Endothelial cell (in vitro differentiated cells): Measurements from ENCODE around the gene CMIP. TPM values are rescaled to one million over a fixed set of nuclear protein-coding genes. Genes with fewer than 3 reads are reported as not detected.

Experiments used
- DNase-seq: peaks from one replicate; pipeline ENCODE4 v3.0.0; 2021; ENCODE audit warnings: low spot score
- H3K27ac Mint-ChIP-seq: one replicate; pipeline ENCODE4 v1.8.0; 2021; ENCODE audit warnings: mixed read lengths, inconsistent platforms; ENCODE audit not compliant: unreplicated experiment
- H3K27me3 Mint-ChIP-seq: one replicate; pipeline ENCODE4 v1.8.0; 2021; ENCODE audit warnings: mild to moderate bottlenecking, moderate library complexity, mixed read lengths, inconsistent platforms; ENCODE audit not compliant: unreplicated experiment
- H3K36me3 Mint-ChIP-seq: one replicate; pipeline ENCODE4 v1.8.0; 2021; ENCODE audit warnings: mild to moderate bottlenecking, low read depth, mixed read lengths, inconsistent platforms; ENCODE audit not compliant: unreplicated experiment
- H3K4me1 Mint-ChIP-seq: one replicate; pipeline ENCODE4 v1.8.0; 2021; ENCODE audit warnings: mild to moderate bottlenecking, mixed read lengths, inconsistent platforms; ENCODE audit not compliant: unreplicated experiment
- H3K4me3 Mint-ChIP-seq: one replicate; pipeline ENCODE4 v1.8.0; 2021; ENCODE audit warnings: mild to moderate bottlenecking, mixed read lengths, inconsistent platforms; ENCODE audit not compliant: unreplicated experiment
- H3K9me3 Mint-ChIP-seq: one replicate; pipeline ENCODE4 v1.8.0; 2021; ENCODE audit warnings: mixed read lengths, inconsistent platforms; ENCODE audit not compliant: unreplicated experiment
- total RNA-seq: library from RNA; stranded (reverse); fragmentation: NEBNext Ultra II Directional; extraction: Animal tissue kit (Norgen Biotek cat#: 25700); gene quantifications from one replicate; pipeline ENCODE4 v1.2.1, GENCODE V29; 2021; ENCODE audit not compliant: unreplicated experiment
- TF ChIP-seq, protein P1 (sequence below): fragments of 200-600 bp; sonication (generic); IDR thresholded peaks from one replicate; pipeline ENCODE4 v1.5.0; 2021; ENCODE audit warnings: antibody characterized with exemption; ENCODE audit not compliant: unreplicated experiment

Gene CMIP
- total RNA-seq, 1 donor from 2014 or later: 98.9 TPM

DNA sequence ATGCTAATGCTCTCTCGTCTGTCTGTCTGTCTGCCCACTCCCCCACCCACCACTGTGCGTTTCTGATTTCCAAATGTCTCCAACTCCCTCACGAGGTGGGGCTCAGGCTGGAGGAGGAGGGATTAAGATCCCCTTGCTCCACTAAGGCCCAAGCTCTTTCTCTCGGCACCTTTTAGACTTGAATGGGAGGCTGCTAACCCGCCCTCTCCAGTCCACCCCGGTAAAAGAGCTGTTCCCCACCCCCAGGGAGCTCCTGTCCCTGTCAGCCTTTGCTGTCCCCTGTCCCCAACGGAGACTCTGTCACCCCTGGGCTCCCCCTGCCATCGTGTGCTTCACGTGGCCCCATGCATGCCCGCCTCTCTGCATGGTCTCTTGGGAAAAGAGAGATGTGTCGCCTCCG lies 266.0 kb downstream of the CMIP start:
- no peak overlapping the region for H3K27ac Mint-ChIP-seq
- H3K4me3 Mint-ChIP-seq: no peak overlapping the region
- no peak for DNase-seq
- TF ChIP-seq, protein P1, sequence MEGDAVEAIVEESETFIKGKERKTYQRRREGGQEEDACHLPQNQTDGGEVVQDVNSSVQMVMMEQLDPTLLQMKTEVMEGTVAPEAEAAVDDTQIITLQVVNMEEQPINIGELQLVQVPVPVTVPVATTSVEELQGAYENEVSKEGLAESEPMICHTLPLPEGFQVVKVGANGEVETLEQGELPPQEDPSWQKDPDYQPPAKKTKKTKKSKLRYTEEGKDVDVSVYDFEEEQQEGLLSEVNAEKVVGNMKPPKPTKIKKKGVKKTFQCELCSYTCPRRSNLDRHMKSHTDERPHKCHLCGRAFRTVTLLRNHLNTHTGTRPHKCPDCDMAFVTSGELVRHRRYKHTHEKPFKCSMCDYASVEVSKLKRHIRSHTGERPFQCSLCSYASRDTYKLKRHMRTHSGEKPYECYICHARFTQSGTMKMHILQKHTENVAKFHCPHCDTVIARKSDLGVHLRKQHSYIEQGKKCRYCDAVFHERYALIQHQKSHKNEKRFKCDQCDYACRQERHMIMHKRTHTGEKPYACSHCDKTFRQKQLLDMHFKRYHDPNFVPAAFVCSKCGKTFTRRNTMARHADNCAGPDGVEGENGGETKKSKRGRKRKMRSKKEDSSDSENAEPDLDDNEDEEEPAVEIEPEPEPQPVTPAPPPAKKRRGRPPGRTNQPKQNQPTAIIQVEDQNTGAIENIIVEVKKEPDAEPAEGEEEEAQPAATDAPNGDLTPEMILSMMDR: no peak
- H3K4me1 Mint-ChIP-seq: no peaks in the 10 kb centered on the region
- H3K36me3 Mint-ChIP-seq: peaks cover 29% of the 10 kb centered on the region
- peaks cover 19% of the 10 kb centered on the region for H3K27me3 Mint-ChIP-seq
- H3K9me3 Mint-ChIP-seq: no peaks in the 10 kb centered on the region

DNA sequence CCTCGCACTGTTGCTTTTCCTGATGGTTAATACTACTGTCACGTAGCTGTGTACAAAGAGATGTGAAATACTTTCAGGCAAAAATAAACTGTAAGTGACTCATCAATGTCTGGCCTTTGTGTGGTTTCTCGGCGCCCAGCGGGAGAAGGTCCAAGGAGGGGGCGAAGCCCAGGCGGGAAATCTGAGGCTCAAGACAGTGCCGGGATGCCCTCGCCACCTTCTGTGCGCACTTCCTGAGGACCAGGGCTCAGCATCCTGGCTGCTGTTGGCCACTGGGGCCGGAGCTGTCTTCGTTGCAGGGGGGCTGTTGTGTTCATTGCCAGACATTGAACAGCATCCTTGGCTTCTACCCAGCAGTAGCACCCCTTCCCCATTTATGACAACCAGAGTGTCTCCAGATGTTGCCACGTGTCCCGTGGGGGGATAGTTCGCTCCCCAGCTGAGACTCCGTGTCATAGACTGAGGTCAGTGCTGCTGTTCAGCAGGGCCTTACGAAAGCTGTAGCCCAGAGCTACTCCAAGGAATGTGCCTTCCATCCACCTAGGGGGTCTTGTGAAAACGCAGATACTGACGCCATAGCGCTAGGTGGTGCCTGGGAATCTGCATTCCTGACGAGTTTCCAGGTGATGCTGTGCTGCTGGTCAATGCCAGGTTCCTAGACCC lies 267.2 kb downstream of the CMIP start:
- H3K27me3 Mint-ChIP-seq: peaks cover 17% of the 10 kb centered on the region
- no peak overlapping the region for H3K4me3 Mint-ChIP-seq
- peak overlapping the region; percentile 13 for H3K27ac Mint-ChIP-seq

DNA sequence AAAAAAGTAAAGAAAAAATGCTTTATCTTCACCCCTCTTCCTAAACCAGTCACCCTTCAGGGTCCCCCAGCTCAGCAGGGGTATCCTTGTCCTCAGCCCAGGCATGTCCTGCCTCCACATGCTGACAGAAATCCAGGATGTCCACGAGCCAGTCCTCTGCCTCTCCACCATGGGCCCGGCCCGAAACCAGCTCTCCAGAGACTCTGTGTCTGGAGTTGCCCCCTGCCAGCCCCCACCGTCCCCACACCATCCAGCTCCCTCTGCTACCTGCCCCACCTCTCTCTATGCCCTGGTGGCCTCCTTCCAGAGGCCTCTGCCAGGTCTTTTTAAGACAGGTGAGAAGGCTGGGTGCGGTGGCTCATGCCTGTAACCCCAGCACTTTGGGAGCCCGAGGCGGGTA lies 268.1 kb downstream of the CMIP start:
- H3K9me3 Mint-ChIP-seq: no peaks in the 10 kb centered on the region
- H3K4me1 Mint-ChIP-seq: peaks cover under 1% of the 10 kb centered on the region
- DNase-seq: no peak
- TF ChIP-seq, protein P1: no peak
- no peak overlapping the region for H3K27ac Mint-ChIP-seq
- H3K4me3 Mint-ChIP-seq: no peak overlapping the region
- H3K36me3 Mint-ChIP-seq: peaks cover 13% of the 10 kb centered on the region
- peaks cover 11% of the 10 kb centered on the region for H3K27me3 Mint-ChIP-seq

More for the DNA sequence above, 267.2 kb downstream of the CMIP start:
- no peak for DNase-seq
- Mint-ChIP-seq H3K36me3 (peaks cover 21% of the 10 kb centered on the region), H3K9me3 (no peaks in the 10 kb centered on the region), H3K4me1 (no peaks in the 10 kb centered on the region)
- TF ChIP-seq, protein P1: no peak

DNA sequence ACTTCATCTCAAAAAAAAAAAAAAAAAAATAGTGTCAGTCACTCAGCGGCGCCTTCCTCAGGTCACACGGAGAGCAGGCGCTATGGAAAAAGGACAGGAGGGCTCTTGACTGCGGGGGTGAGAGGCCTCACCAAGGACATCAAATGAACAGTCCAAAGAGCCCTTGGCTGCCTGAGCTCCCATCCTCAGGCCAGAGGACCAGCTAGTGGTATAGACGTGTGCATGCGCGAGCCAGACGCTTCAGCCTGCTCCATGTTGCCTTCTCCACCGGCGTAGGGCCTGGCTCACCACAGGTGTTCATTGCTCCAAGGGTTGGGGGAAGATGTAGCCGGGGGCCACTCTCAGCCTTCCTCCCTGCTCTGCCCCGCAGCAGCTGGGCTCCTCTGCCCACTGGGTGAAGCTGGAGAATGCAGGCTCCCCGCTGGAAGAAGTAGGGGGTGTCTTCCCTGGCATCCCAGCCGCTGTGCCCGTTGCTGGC lies 268.7 kb downstream of the CMIP start:
- H3K27ac Mint-ChIP-seq: no peak overlapping the region
- H3K9me3 Mint-ChIP-seq: no peaks in the 10 kb centered on the region
- H3K36me3 Mint-ChIP-seq: peaks cover 13% of the 10 kb centered on the region
- H3K4me1 Mint-ChIP-seq: peaks cover 6% of the 10 kb centered on the region
- TF ChIP-seq, protein P1: no peak
- no peak overlapping the region for H3K4me3 Mint-ChIP-seq
- no peak for DNase-seq
- H3K27me3 Mint-ChIP-seq: peaks cover 11% of the 10 kb centered on the region

DNA sequence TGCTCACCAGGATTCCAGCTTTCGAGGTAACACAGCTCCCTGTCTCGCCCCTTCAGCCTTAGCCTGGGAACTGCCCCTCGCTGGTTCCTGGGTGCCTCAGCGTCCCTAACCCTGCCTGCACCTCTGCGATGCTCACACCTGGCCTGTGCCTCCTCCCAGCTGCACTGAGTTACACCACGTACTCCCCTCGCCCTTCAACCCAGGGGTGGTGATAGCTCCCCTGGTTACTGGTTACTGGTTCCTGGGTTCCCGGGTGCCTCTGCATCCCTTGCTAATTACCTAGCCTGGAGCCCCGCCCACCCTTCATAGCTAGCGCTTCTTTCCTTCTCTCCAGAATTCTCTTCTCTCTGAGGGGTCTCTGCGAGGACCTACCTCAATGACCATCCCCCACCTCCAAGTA lies 269.2 kb downstream of the CMIP start:
- Mint-ChIP-seq H3K27ac (no peak overlapping the region), H3K9me3 (no peaks in the 10 kb centered on the region), H3K27me3 (peaks cover 10% of the 10 kb centered on the region), H3K4me1 (peaks cover 9% of the 10 kb centered on the region), H3K36me3 (peaks cover 10% of the 10 kb centered on the region), H3K4me3 (no peak overlapping the region)
- TF ChIP-seq, protein P1: no peak
- no peak for DNase-seq
